HG03378 (cell line): ENCODE results near the gene MYH16.
"Not testable (repeated sequence)": the region's sequence is repeated elsewhere in the genome, so short reads cannot be mapped to it uniquely, and the experiment has no call there.

ENCODE experiments used
- ATAC-seq: cut with Tn5 transposase; IDR thresholded peaks from one replicate; pipeline ENCODE4 v1.9.1; 2021; ENCODE audit warnings: mild to moderate bottlenecking, moderate library complexity; ENCODE audit not compliant: unreplicated experiment

MYH16 gene

GRCh38 chr7:99272476-99273045 lies at the start of gene MYH16:
Gene MYH16, plus strand, starts transcription at chr7:99272839.
- ATAC-seq: no peak

GRCh38 chr7:99224263-99224898 lies 48.3 kb upstream of the MYH16 start:
- not testable (repeated sequence) for ATAC-seq

- no peak for ATAC-seq
These were observed 47.8 kb upstream of the MYH16 start for GRCh38 chr7:99224899-99225265.

- ATAC-seq: no peak
These were observed 43.4 kb upstream of the MYH16 start for GRCh38 chr7:99229234-99229633.

GRCh38 chr7:99232082-99232770 lies 40.4 kb upstream of the MYH16 start:
- ATAC-seq: no peak

GRCh38 chr7:99232955-99233354 lies 39.7 kb upstream of the MYH16 start:
- not testable (repeated sequence) for ATAC-seq

- ATAC-seq: no peak
These were observed 38.5 kb upstream of the MYH16 start for GRCh38 chr7:99234185-99234584.

- no peak for ATAC-seq
These were observed 36.7 kb upstream of the MYH16 start for GRCh38 chr7:99235925-99236324.

- not testable (repeated sequence) for ATAC-seq
These were observed 34.8 kb upstream of the MYH16 start for GRCh38 chr7:99237876-99238275.

GRCh38 chr7:99238558-99239341 lies 33.9 kb upstream of the MYH16 start:
- no peak for ATAC-seq

- ATAC-seq: no peak
These were observed 30.0 kb upstream of the MYH16 start for GRCh38 chr7:99242682-99243081.

GRCh38 chr7:99243751-99244337 lies 28.8 kb upstream of the MYH16 start:
- no peak for ATAC-seq

- ATAC-seq: no peak
These were observed 27.7 kb upstream of the MYH16 start for GRCh38 chr7:99244939-99245338.

GRCh38 chr7:99248391-99249095 lies 24.1 kb upstream of the MYH16 start:
- ATAC-seq: no peak

- no peak for ATAC-seq
These were observed 22.6 kb upstream of the MYH16 start for GRCh38 chr7:99249985-99250575.

GRCh38 chr7:99252166-99252895 lies 20.3 kb upstream of the MYH16 start:
- ATAC-seq: no peak

GRCh38 chr7:99253369-99253768 lies 19.3 kb upstream of the MYH16 start:
- no peak for ATAC-seq

GRCh38 chr7:99254390-99254789 lies 18.2 kb upstream of the MYH16 start:
- no peak for ATAC-seq

- ATAC-seq: no peak
These were observed 17.2 kb upstream of the MYH16 start for GRCh38 chr7:99255463-99255862.

- ATAC-seq: no peak
These were observed 15.6 kb upstream of the MYH16 start for GRCh38 chr7:99257065-99257464.
